Astrocyte (in vitro differentiated cells and primary cell): ENCODE data around the gene RNF212B.

Experiments used
- EZH2 ChIP-seq: IDR thresholded peaks from 2 replicates; pipeline ENCODE4 v1.6.1; 2012; ENCODE audit warnings: mild to moderate bottlenecking, low read length, inconsistent platforms; ENCODE audit not compliant: insufficient read depth
- TF ChIP-seq, protein P1 (sequence below): IDR thresholded peaks from 2 replicates; pipeline ENCODE4 v1.5.1; 2011; ENCODE audit warnings: low read depth, mild to moderate bottlenecking, inconsistent platforms, low read length, moderate library complexity; ENCODE audit not compliant: insufficient read depth

DNA sequence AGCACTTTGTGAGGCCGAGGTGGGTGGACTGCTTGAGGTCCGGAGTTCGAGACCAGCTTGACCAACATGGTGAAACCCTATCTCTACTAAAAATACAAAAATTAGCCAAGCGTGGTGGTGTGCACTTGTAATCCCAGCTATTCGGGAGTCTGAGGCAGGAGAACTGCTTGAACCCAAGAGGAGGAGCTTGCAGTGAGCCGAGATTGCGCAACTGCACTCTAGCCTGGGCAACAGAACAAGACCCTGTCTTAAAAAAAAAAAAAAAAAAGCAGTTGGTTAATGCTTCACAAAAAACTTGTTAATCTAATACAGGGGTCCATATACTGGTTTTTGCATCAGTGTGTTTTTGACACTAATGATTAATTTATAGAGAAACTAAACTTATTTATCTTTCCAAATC is 35.7 kb upstream of the RNF212B start:
- TF ChIP-seq, protein P1, sequence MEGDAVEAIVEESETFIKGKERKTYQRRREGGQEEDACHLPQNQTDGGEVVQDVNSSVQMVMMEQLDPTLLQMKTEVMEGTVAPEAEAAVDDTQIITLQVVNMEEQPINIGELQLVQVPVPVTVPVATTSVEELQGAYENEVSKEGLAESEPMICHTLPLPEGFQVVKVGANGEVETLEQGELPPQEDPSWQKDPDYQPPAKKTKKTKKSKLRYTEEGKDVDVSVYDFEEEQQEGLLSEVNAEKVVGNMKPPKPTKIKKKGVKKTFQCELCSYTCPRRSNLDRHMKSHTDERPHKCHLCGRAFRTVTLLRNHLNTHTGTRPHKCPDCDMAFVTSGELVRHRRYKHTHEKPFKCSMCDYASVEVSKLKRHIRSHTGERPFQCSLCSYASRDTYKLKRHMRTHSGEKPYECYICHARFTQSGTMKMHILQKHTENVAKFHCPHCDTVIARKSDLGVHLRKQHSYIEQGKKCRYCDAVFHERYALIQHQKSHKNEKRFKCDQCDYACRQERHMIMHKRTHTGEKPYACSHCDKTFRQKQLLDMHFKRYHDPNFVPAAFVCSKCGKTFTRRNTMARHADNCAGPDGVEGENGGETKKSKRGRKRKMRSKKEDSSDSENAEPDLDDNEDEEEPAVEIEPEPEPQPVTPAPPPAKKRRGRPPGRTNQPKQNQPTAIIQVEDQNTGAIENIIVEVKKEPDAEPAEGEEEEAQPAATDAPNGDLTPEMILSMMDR, result no peak
- no peak for TF ChIP-seq EZH2
